Progenitor cell of endocrine pancreas (in vitro differentiated cells): ENCODE results near the gene CCDC85B. TPM values are rescaled to one million over a fixed set of nuclear protein-coding genes. Genes with fewer than 3 reads are reported as not detected.

Experiments used
- DNase-seq: peaks from one replicate; pipeline ENCODE4 v3.0.0; 2021; ENCODE audit warnings: low spot score; ENCODE audit not compliant: unreplicated experiment
- H3K27ac Mint-ChIP-seq: 2 replicates; pipeline ENCODE4 v1.8.0; 2021; ENCODE audit warnings: mild to moderate bottlenecking, moderate library complexity, mixed read lengths
- H3K27me3 Mint-ChIP-seq: 2 replicates; pipeline ENCODE4 v1.8.0; 2021; ENCODE audit warnings: mixed read lengths
- H3K36me3 Mint-ChIP-seq: 2 replicates; pipeline ENCODE4 v1.8.0; 2022; ENCODE audit warnings: mixed read lengths; ENCODE audit not compliant: insufficient read depth
- H3K4me1 Mint-ChIP-seq: 2 replicates; pipeline ENCODE4 v1.8.0; 2021; ENCODE audit warnings: low read depth, mixed read lengths
- H3K4me3 Mint-ChIP-seq: 2 replicates; pipeline ENCODE4 v1.8.0; 2021; ENCODE audit warnings: low read depth, mild to moderate bottlenecking, moderate library complexity, mixed read lengths
- H3K9me3 Mint-ChIP-seq: 2 replicates; pipeline ENCODE4 v1.8.0; 2021; ENCODE audit warnings: low read depth, mixed read lengths
- total RNA-seq: library from RNA; stranded (reverse); gene quantifications from 2 replicates; pipeline ENCODE4 v1.2.1, GENCODE V29; 2021
- TF ChIP-seq, protein P1 (sequence below): fragments of 200-600 bp; sonication (generic); IDR thresholded peaks from one replicate; pipeline ENCODE4 v1.5.0; 2021; ENCODE audit warnings: antibody characterized with exemption, mild to moderate bottlenecking; ENCODE audit not compliant: unreplicated experiment

CCDC85B gene
- total RNA-seq, 1 donor from 2014 or later, result 7.4 TPM

DNA sequence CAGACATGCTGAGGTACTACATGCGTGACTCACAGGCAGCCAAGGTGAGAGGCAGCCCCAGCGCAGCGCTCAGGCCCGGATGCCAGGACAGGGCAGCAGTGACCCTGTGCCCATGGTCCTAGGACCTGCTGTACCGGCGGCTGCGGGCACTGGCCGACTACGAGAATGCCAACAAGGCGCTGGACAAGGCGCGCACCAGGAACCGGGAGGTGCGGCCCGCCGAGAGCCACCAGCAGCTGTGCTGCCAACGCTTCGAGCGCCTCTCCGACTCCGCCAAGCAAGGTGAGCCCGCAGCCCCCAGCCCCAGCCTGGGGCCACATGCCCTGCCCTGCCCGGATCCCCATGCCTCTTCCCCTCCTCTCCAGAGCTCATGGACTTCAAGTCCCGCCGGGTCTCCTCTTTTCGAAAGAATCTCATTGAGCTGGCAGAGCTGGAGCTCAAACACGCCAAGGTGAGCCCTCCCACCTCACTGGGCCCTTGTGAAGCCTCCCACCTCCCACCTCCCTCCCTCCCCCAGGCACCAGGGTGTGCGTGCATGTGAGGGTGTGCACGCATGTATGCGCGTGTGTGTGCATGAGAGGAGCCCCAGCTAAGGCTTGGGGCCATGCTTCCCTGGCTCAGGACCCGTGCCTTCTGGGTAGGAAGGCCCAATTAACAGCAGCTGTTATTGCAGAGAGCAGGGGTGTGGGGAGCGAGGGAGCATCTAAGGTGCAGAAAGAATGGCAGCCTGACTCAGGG is 37.8 kb upstream of the CCDC85B start:
- TF ChIP-seq, protein P1, sequence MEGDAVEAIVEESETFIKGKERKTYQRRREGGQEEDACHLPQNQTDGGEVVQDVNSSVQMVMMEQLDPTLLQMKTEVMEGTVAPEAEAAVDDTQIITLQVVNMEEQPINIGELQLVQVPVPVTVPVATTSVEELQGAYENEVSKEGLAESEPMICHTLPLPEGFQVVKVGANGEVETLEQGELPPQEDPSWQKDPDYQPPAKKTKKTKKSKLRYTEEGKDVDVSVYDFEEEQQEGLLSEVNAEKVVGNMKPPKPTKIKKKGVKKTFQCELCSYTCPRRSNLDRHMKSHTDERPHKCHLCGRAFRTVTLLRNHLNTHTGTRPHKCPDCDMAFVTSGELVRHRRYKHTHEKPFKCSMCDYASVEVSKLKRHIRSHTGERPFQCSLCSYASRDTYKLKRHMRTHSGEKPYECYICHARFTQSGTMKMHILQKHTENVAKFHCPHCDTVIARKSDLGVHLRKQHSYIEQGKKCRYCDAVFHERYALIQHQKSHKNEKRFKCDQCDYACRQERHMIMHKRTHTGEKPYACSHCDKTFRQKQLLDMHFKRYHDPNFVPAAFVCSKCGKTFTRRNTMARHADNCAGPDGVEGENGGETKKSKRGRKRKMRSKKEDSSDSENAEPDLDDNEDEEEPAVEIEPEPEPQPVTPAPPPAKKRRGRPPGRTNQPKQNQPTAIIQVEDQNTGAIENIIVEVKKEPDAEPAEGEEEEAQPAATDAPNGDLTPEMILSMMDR, result no peak
- H3K4me3 Mint-ChIP-seq, result no peak overlapping the region
- DNase-seq, result no peak
- no peak overlapping the region for H3K27ac Mint-ChIP-seq
- peaks cover 31% of the 10 kb centered on the region for H3K36me3 Mint-ChIP-seq
- no peaks in the 10 kb centered on the region for H3K9me3 Mint-ChIP-seq
- H3K27me3 Mint-ChIP-seq, result no peaks in the 10 kb centered on the region
- H3K4me1 Mint-ChIP-seq, result peaks cover 12% of the 10 kb centered on the region

- TF ChIP-seq, protein P1, result no peak
- Mint-ChIP-seq H3K27me3 (no peaks in the 10 kb centered on the region), H3K27ac (peak overlapping the region; percentile 89), H3K36me3 (peaks cover 31% of the 10 kb centered on the region), H3K9me3 (no peaks in the 10 kb centered on the region), H3K4me1 (peaks cover 14% of the 10 kb centered on the region), H3K4me3 (no peak overlapping the region)
- no peak for DNase-seq
Observed at GRCh38 chr11:65853246-65853979, 37.1 kb upstream of the CCDC85B start.

DNA sequence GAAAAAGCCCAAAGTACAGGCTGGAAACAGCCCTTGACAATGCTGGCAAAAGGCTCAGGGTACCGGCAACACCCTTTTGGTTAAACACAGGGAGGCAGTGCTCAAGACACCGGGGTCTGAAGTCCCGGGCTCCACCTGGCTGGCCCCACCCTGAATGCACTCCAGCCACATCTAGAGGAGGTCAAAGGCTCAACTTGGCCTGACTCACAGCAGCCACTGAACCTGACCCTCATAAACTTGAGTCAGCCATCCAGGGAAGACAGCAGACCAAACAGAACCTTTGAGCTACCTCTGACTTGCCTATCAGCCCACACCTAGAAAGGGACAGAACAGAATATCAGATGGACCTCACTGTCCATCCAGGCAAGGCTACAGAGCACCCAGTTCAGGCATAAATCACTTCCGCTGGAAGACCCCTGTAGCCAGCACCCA is 36.3 kb upstream of the CCDC85B start:
- Mint-ChIP-seq H3K9me3 (no peaks in the 10 kb centered on the region), H3K36me3 (peaks cover 31% of the 10 kb centered on the region), H3K27ac (no peak overlapping the region), H3K27me3 (no peaks in the 10 kb centered on the region), H3K4me1 (peaks cover 17% of the 10 kb centered on the region), H3K4me3 (peak overlapping the region; percentile 45)
- TF ChIP-seq, protein P1, result no peak
- DNase-seq, result no peak

DNA sequence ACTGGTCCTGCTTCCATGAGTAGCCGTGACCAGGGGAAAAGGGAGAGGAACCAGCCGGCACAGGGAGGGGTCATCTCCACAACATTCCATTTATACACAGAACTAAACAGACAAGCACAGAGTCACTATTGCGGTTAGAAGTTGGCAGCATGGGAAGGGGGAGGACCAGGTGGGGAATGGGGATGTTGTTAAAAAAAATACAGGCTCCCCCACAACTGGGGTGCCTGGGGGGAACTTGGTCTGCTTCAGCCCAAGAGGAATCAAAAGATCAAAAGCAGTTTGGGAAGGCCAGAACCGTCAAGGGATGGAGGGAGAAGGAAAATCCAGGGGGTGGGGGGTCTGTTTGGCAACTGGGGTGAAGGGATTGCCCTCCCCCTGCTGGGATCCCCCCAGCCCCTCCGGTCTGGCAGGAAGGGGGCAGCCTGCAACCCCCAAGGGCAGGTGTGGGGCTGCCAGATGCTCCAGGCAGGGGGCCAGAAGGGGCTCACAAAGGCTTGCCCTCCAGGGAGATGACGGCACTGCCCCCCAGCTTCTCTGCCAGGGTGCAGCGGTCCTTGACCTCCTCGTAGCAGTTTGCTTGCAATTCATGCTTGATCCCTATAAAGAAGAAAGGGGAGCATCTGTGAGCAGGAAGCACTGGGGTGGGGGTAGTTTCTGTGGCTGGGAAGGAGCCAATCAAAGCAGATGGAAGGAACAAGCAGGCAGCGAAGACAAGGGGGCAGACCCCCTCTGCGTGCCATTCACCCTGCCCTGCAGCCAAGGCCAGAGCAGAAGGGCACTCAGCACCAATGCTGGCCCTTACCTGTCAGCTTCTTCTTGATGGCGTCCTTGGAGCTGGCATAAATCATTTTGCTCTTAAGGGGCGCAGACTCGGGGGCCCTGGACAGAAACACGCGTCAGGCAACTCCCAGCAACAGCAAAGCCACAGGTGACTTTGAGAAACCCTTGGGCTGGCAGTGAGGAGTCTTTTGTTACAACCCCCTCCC is 35.3 kb upstream of the CCDC85B start:
- TF ChIP-seq, protein P1, result no peak
- Mint-ChIP-seq H3K4me1 (peaks cover 21% of the 10 kb centered on the region), H3K9me3 (no peaks in the 10 kb centered on the region), H3K27me3 (no peaks in the 10 kb centered on the region), H3K36me3 (peaks cover 31% of the 10 kb centered on the region), H3K27ac (peak overlapping the region; percentile 78), H3K4me3 (peak overlapping the region; percentile 89)
- DNase-seq, result no peak
